Hematopoietic multipotent progenitor cell treated with erythropoietin and hydrocortisone succinate and interleukin-3 and kit ligand, for 8 days (in vitro differentiated cells): ENCODE results near the gene KCTD10.
A peak's percentile ranks its signal among the peaks of the same experiment; 100 is the strongest.

Experiments
- DNase-seq: peaks from one replicate; pipeline ENCODE4 v3.0.0-alpha.2; 2015

Gene KCTD10

DNA sequence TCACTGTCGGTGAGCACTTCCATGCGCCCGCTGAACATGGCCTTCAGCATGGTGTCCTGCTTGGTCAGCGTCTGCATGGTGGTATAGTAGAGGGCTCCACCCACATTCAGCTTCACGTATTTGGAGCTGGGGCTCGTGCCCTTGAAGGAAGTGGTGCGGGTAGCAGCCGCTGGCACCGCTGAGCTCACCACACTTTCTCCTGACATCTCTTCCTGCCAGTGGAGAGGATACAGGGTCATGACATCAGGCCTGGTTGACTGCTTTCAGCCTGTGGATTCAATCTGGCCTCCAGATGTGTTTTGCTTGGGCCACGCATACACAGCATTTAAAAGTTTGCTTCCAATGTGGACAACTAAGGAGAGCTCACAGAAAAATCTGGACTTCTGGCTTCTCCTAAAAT, 7.6 kb downstream of the KCTD10 start:
- no peak for DNase-seq

- DNase-seq = peak; percentile 50
These were observed 9.0 kb downstream of the KCTD10 start for GRCh38 chr12:109467978-109468676.

DNA sequence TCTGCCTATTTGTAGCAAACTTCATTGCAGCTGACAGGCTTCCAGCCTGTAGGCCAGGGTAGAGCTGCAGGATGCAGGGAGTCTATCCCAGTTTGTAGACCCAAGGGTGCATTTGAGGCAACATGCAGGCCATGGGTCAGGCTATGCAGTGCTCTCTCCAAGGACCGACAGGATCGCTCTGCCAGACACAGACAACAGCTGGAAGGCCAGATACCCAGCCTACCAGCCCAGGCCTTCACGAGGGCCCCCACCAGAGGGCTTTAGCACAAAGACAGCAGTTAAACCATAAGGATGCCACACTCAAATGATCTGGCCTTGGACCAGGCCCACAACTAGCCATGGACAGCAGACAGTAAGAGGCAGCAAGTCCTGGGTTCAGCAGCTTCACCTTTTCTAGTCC, 10.3 kb downstream of the KCTD10 start:
- DNase-seq = no peak

- no peak for DNase-seq
These were observed 10.8 kb downstream of the KCTD10 start for GRCh38 chr12:109466305-109466704.

DNA sequence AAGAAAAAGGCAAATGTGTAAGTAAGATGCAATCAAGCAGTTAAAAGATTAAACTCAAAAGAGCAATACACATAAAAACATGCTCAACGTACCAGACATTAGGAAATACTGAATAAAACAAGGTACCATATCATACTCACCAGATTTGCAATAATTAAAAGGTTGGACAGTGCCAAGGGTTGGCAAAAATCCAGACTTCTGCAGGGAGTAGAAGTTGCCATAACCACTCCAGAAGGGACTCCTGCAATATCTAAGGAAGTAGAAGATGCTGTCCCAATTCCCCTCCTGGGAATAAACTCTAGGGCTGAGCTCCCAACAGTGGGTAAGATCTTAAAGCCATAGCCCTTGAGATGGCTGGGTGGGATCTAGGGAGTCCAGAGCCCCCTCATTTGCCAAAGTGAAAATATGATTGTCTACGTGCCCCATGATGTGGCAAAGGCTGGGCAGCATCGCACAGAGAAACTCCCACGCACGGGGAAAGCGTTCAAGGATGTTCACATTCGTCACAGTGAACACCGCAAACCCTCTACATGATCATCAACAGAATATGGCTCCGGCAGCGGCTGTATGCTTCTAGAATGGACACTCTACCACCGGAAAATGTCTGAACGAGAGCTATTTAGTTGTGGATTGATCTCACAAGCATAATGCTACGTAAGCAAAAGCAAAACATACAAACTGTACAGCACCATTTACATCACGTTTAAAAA, 12.3 kb downstream of the KCTD10 start:
- no peak for DNase-seq

DNA sequence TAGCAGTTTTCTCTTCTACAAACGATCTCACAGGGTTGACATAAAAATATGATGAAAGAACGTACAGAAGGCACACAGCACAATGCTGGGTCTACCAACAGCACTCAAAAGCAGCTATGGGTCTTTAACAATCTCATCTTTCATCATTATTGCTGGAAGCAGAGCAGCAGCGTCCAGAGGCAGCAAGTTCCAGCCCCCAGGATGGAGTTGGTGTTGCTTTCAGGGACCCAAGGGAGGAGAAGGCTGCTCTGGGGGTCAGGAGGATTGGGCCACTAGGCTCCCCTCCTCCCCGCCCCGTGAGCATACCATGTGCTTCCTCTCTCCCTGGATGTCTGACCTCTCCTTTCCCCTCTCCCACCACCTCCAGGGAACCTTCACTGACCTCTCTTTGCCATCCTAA, 13.3 kb downstream of the KCTD10 start:
- no peak for DNase-seq

DNA sequence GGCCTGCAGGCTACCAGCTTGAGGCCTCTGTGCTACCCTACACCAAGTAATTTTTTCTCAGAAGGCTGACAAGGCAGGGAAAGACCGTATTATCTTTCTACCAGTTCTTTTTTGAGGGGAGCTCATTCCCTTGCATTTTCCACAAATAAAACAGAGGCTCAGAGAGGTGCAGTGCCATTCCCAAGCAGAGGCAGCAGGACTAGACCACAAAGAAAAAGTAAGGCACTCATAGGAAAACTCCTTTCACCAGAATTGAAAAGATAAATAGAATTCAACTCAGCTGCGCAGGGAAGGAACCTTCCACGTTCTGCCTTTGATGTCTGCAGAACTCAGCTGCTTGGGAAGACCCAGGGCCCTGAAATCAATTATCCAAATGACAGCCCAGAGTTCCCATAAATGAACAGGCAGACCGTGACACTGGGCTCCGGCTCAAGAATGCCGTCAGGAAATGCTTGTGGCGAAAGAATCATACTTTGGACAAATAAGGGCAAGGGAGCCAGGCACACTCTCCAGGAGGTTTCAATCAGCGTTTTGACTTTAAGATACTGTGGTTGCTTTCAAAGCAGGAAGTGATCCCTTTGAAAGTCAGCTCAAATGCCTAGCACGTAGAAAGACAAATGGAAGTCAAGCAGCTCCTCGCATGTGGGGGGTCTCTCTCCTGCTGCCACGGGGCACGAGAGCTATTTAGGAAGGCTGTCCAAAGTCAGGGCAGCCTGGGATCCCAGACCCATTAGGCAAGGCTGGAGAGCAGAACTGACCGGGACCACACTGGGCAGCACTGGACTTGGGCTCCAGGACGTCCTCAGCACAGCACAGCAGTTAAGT, 14.0 kb downstream of the KCTD10 start:
- no peak for DNase-seq

GRCh38 chr12:109461846-109462756, 15.0 kb downstream of the KCTD10 start:
- no peak for DNase-seq

DNA sequence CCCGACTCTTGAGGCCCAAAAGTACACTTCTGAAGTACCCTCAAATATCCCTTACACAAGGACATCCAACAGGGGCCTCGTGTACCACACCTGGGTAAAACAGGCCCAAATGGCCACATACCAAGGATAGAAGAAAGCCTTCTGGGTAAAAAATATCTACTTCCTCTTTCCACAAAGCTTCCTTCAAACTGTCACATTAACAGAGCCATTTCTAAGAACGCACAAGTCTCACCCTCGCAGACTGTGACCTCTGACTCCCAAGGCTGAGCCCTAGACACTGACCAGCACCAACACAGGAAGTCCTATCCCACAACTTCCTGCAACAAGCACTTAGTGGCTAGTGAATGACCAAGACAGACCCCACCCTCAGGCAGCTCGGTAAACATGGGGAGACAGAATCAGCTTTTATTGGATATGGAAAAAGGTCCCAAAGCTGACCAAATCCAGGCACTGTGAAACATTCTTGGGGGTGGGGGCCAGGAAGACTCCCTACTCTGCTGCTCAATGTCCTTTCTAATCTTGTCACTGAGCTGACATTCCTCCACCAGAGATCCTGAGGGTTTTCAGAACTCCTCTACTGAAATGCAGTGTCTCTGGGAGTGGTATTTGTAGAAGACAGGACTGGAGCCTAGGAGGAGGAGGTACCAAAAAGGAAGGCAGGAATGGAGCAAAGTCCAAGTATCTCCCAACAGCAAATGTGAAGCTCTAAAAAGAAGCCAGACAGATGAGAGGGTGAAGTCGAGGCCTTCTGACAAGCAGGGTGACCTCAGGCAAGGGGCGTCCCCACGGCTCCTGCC, 15.9 kb downstream of the KCTD10 start:
- DNase-seq = peak; percentile 20

- DNase-seq = no peak
These were observed 16.6 kb downstream of the KCTD10 start for GRCh38 chr12:109460538-109460937.

DNA sequence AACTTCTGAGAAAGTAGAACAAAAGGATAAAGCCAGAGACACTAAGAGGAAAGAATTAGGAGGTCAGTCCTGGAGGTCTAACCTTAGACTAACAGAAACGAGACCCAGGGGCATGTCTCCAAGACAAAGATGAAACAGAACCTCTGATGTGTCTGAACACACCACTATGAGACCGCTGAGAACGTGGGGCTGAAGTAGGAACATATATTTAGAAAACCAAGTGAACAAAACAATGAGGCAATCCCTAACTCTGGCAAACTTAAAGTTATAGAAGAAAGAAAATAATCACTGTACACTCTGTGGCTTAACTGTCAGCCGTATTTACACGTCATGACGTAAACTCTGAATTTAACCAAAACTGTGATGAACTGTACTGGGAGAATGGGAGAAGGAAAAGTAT, 17.9 kb downstream of the KCTD10 start:
- DNase-seq = no peak

DNA sequence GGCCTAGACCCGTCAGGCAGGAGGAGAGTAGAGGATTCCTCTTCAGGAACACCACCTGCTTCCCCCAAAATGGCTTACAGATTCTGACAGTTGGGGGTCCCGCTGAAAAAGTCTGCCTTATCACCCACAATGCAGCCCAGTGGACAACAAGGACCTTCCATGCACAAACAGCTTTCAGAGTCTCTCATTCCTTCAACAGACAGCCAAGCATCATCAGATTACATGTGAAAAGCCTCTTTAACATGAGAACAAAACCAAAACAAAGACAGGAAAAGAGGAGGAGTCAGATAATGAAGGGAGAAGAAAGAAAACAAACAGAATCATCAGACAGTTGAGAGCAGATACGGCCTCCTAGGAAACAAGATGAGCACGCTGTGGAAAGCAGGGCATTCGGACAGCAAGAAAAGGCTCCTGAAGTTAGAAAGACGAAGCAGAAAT, 18.3 kb downstream of the KCTD10 start:
- DNase-seq = no peak

DNA sequence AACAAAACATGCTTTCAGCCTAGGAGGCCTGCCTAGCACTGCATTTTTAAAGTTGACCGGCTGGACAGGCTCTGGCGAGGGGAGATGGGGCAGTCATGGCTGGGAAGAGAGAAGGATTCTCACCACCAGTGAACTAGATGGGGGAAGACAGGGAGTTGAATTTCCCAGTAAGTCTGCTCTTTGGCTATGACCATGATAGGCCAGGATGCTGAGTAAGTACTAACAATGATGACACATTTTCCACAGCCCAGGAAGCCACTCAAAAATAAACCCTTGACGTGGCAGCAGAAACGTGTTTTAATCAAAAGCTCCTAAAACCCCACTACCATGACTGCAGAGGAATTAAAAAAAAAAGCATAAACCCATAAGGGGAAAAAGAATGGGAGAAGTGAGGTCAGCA, 19.0 kb downstream of the KCTD10 start:
- DNase-seq = no peak

DNA sequence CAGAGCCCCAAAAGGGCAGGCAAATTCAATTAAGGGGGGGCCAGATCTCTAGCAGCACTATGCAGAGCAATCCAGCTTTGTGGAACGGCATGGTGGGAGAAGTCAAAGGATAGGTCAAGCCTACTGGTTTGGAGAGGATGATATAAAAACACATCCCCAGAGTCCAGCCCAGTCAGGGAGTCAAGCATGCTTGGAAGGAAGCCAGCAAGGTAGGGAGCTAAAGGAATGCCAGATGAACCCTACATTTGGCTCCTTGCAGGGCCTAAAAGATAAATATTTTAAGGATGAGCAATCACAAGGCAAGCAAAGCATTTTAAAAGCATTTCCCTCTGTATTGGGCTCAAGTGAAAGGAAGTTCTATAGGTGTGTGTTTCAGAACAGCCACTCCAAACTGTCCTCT, 21.4 kb downstream of the KCTD10 start:
- DNase-seq = no peak

DNA sequence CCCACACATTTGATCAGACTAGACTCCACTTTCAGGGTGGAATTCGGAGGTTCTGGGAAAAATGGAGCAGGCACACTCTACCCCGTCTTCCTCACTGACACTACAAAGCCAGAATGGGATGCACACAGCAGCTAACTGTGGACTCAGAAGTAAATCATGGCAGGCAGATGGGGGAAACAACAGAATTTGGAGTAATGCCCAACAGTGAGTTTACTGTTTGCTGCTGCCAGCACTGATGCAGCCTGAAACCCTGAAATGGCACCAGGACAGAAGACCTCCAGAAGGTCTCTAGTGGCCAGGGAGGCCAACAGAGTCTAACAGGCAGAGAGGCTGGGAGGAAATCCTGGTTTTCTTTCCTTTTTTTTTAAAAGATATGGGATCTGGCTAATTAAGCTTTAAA, 24.6 kb downstream of the KCTD10 start:
- DNase-seq = no peak

- no peak for DNase-seq
These were observed 25.7 kb downstream of the KCTD10 start for GRCh38 chr12:109451400-109451799.

DNA sequence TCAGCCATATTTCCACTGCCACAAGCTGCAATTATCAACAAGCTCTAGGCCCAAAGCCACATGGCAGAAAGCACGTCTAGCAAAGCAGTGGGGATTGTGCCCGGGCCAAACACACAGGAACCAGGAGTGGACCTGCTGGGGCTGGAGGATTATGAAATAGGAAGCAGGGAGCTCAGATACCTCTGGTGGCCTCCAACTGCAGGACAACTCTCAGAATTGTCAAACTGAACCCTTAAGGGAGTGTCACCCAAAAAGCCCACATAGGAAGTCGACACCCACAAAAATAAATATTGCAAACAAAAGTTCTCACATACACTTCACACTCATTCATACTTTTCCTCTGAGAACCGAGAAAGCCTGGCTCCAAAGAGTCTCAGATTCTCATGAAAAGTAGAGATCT, 26.1 kb downstream of the KCTD10 start:
- no peak for DNase-seq

GRCh38 chr12:109449845-109450532, 27.1 kb downstream of the KCTD10 start:
- DNase-seq = no peak

- DNase-seq = no peak
These were observed 28.3 kb downstream of the KCTD10 start for GRCh38 chr12:109448707-109449390.

DNA sequence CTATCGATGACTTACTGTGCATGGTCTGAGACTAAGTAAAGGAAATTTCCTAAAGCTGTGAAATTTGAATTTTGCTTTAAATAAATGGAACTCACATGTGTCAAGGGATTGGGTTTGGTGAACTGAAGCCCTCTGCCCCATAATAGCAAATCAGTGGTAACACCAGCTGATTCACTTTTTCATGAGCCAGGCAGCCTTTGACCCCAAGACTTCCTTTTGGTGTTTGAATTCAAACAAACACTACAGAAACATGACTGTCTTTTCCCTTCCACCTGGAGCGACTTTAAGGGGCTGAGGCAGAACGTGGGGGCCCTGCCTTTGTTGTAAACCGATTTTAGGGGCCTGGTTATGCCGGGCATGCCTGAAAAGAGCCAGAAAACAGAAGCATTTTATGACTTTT, 28.8 kb downstream of the KCTD10 start:
- DNase-seq = no peak

DNA sequence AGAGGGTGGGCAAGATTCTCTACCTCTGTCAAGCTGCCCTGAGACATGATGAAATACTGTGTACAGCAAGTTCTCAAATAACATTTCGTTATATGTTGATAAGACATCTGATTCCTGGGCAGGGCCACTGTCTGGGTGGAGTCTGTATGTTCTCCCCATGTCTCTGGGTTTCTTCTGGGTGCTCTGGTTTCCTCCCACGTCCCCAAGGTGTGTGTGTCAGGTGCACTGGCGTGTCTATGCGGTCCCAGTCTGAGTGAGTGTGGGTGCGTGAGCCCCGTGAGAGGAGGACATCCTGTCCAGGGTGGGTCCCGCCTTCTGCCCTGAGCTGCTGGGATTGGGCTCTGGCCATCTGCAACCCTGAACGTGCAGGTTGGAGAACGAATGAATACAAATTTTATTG, 29.6 kb downstream of the KCTD10 start:
- no peak for DNase-seq
